HEK293T (cell line): ENCODE measurements around the gene ECM2.

Experiments used
- BHLHE40 ChIP-seq: fragments of 450-650 bp; IDR thresholded peaks from 2 replicates; pipeline ENCODE4 v1.6.1; 2016; ENCODE audit warnings: mild to moderate bottlenecking, moderate library complexity, borderline replicate concordance
- ELF4 ChIP-seq: fragments of 450-650 bp; IDR thresholded peaks from 2 replicates; pipeline ENCODE4 v1.6.1; 2017; ENCODE audit warnings: antibody characterized with exemption
- FOXA1 ChIP-seq: fragments of 450-650 bp; IDR thresholded peaks from 2 replicates; pipeline ENCODE4 v1.6.1; 2016; ENCODE audit warnings: mild to moderate bottlenecking
- FOXK2 ChIP-seq: fragments of 450-650 bp; IDR thresholded peaks from 2 replicates; pipeline ENCODE4 v1.6.1; 2016; ENCODE audit warnings: mild to moderate bottlenecking
- FOXM1 ChIP-seq: fragments of 450-650 bp; IDR thresholded peaks from 2 replicates; pipeline ENCODE4 v1.6.1; 2017; ENCODE audit warnings: mild to moderate bottlenecking, borderline replicate concordance
- L3MBTL2 ChIP-seq: fragments of 450-650 bp; conservative IDR thresholded peaks from 2 replicates; pipeline ENCODE4 v1.6.1; 2016; ENCODE audit warnings: mild to moderate bottlenecking
- NFRKB ChIP-seq: fragments of 450-650 bp; IDR thresholded peaks from 2 replicates; pipeline ENCODE4 v1.6.1; 2016; ENCODE audit warnings: mild to moderate bottlenecking, moderate library complexity
- SP1 ChIP-seq: fragments of 450-650 bp; IDR thresholded peaks from 2 replicates; pipeline ENCODE4 v1.6.1; 2017
- SUZ12 ChIP-seq: fragments of 450-650 bp; IDR thresholded peaks from 2 replicates; pipeline ENCODE4 v1.6.1; 2016; ENCODE audit warnings: mild to moderate bottlenecking

DNA sequence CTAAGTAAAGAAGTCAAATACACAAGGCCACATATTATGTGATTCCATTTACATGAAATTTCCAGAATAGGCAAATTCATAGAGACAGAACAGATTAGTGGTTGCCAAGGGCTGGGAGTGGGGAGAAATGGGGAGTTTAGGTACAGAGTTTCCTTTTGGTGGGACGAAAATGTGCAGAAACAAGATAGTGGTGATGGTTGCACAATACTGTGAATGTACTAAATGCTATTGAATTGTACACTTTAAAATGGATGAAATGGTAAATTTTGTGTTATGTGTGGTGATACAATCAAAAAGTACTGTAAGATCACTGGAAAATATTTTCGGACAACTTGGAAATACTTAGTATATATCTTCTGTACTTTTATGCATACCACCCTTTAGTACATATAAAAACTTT, 15.0 kb downstream of the ECM2 start:
- TF ChIP-seq BHLHE40: no peak
- no peak for TF ChIP-seq NFRKB
- no peak for TF ChIP-seq FOXK2
- TF ChIP-seq SP1: no peak
- no peak for TF ChIP-seq ELF4
- no peak for TF ChIP-seq FOXM1
- TF ChIP-seq SUZ12: no peak
- no peak for TF ChIP-seq FOXA1
- no peak for TF ChIP-seq L3MBTL2
